WERI-Rb-1 (cell line): ENCODE data around the gene APOBEC3F.
"Not testable (repeated sequence)": the region's sequence is repeated elsewhere in the genome, so short reads cannot be mapped to it uniquely, and the experiment has no call there.

Source experiments
- DNase-seq: peaks from one replicate; pipeline ENCODE4 v3.0.0-alpha.2; 2020
- H3K27ac ChIP-seq: fragments of 250-450 bp; sonication (Bioruptor Pico); 2 replicates; pipeline ENCODE4 v1.5.1; 2020; ENCODE audit warnings: mild to moderate bottlenecking, moderate library complexity
- H3K27me3 ChIP-seq: fragments of 250-450 bp; sonication (Bioruptor Pico); 2 replicates; pipeline ENCODE4 v1.5.1; 2021; ENCODE audit warnings: mild to moderate bottlenecking, low read depth, moderate library complexity; ENCODE audit not compliant: insufficient read depth, severe bottlenecking
- H3K36me3 ChIP-seq: fragments of 250-450 bp; sonication (Bioruptor Pico); 2 replicates; pipeline ENCODE4 v1.5.1; 2020; ENCODE audit warnings: mild to moderate bottlenecking, moderate library complexity
- H3K4me3 ChIP-seq: 2 replicates; pipeline ENCODE4 v1.5.1; 2011; ENCODE audit warnings: low read depth, mild to moderate bottlenecking, control low read depth, low read length
- H3K9me3 ChIP-seq: fragments of 250-450 bp; sonication (Bioruptor Pico); 2 replicates; pipeline ENCODE4 v1.5.1; 2021; ENCODE audit warnings: mild to moderate bottlenecking, moderate library complexity; ENCODE audit not compliant: severe bottlenecking
- TF ChIP-seq, protein P1 (sequence below): IDR thresholded peaks from 2 replicates; pipeline ENCODE4 v1.5.1; 2011; ENCODE audit warnings: low read depth, mild to moderate bottlenecking, control low read depth, inconsistent platforms, low read length

The APOBEC3F gene

DNA sequence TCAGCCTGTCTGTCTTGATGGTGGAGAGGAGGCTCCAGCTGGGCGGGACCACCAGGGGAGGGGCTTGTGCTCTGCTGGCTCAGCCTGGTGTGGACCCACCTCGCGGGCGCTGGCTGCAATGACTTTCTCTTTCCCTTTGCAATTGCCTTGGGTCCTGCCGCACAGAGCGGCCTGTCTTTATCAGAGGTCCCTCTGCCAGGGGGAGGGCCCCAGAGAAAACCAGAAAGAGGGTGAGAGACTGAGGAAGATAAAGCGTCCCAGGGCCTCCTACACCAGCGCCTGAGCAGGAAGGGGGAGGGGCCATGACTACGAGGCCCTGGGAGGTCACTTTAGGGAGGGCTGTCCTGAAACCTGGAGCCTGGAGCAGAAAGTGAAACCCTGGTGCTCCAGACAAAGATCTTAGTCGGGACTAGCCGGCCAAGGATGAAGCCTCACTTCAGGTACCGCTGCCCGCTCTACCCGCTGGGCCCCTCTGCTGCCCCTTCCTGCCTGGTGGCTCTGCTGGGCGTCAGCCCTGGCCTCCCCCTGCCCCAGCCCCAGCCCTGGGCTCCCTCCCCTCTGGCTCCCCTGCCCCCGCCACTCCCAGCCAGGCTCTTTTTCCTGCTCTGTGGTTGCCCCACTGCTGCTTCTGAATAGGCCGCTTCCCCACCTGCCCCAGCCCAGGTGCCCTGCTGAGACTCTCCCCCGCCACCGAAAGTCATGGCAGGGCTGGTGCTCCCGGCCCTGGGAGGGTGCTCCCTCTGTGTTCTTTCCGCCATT, at the start of gene APOBEC3F:
Gene APOBEC3F, plus strand, starts transcription at position 327 of the 759 bp plus-strand sequence. Its CDS starts 97 bp downstream, at position 424.
- Histone ChIP-seq H3K27ac (peak within 1 kb of the TSS; percentile 52), H3K4me3 (peak within 1 kb of the TSS; percentile 29)
- H3K9me3 ChIP-seq, H3K27me3 ChIP-seq, H3K36me3 ChIP-seq: not testable (repeated sequence)
- peak; percentile 64 for DNase-seq

DNA sequence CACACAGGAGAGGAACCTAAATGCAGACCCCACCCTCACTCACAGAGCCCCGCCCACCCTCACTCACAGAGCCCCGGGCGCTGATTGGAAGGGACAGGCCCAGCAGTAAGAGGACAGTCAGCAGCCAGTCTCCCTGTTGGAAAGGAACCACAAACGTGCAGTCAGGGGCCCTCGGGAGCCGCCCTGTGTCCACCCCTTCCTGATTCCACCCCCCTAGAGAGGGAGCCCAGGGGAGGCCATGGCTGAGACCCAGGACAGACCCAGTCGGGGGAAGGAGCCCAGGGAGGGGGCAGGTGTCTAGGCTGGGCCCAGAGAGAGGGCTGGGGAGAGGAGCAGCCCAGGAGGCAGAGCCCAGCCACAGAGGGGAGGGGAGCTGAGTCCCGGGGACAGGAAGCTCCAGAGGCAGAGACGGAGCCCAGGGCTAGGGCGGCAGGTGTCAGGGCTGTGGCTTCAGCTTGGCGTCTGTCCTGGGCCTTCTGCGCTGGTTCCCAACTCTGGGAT, 47.7 kb upstream of the APOBEC3F start:
- DNase-seq = peak; percentile 81
- not testable (repeated sequence) for H3K27me3 ChIP-seq, H3K9me3 ChIP-seq, H3K27ac ChIP-seq, H3K36me3 ChIP-seq, H3K4me3 ChIP-seq

DNA sequence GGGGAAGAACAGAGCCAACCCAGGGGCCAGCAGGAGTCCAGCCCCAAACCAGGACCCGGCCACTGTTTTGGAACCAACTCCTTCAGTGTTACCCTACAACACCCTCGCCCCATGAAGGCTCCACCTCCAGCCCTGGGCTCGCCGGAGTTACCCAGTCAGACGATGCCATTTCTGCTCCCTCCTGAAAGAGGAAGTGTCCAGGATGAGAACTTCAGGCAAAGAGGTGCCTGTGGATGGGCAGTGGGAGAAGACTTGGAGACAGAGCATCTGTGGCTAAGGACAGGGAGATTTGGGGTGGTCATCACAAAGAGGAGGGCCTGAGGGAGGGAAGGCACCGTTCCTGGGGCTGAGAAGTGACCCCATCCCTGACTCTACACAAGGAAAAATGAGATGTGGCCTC, 44.6 kb upstream of the APOBEC3F start:
- Histone ChIP-seq H3K27ac (no peak overlapping the region), H3K36me3 (no peaks in the 10 kb centered on the region), H3K4me3 (no peak overlapping the region), H3K27me3 (no peaks in the 10 kb centered on the region), H3K9me3 (peaks cover 3% of the 10 kb centered on the region)
- TF ChIP-seq, protein P1, sequence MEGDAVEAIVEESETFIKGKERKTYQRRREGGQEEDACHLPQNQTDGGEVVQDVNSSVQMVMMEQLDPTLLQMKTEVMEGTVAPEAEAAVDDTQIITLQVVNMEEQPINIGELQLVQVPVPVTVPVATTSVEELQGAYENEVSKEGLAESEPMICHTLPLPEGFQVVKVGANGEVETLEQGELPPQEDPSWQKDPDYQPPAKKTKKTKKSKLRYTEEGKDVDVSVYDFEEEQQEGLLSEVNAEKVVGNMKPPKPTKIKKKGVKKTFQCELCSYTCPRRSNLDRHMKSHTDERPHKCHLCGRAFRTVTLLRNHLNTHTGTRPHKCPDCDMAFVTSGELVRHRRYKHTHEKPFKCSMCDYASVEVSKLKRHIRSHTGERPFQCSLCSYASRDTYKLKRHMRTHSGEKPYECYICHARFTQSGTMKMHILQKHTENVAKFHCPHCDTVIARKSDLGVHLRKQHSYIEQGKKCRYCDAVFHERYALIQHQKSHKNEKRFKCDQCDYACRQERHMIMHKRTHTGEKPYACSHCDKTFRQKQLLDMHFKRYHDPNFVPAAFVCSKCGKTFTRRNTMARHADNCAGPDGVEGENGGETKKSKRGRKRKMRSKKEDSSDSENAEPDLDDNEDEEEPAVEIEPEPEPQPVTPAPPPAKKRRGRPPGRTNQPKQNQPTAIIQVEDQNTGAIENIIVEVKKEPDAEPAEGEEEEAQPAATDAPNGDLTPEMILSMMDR = no peak
- no peak for DNase-seq

DNA sequence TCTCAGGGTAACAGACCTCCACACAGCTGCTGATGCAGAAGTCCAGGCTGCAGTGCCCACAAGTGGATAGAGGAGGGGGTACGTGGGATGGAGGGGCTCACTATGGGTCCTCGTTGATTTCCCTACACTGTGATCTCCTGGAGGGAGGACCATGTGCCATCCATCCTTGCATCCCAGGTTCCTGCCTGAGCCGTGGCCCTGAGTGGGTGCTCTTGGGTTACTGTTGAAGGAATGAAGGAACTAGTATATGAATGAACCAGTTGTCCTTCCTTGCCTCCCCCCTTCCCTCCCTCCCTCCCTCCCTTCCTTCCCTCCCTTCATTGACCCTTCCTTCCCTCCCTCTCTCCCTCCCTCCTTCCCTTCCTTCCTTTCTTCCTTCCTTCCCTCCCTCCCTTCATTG, 43.1 kb upstream of the APOBEC3F start:
- TF ChIP-seq, protein P1 = no peak

DNA sequence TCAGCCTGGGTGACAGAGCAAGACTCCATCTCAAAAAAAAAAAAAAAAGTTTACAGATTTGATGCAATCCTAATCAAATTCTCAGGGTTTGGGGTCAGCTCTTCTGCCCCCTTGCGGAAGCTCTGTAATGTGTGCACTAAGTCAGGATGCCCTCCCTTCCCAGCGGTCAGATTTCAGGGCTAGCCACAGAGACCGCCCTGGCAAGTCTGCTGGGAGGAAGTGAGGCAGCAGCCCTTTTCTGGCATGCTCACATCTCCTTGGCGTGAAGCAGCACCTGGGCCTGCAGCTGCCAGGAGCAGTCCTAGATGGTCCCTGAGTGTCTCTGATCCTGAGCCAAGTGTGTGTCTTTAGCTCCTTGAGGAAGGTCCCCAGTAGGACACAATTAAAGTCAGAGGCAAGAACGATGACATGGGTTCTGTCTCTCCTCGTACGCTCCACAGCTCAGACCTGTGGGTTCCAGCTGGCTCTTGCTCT, 37.5 kb upstream of the APOBEC3F start:
- DNase-seq = peak; percentile 63
- no peak overlapping the region for H3K27ac ChIP-seq
- H3K4me3 ChIP-seq = no peak overlapping the region
- H3K36me3 ChIP-seq = no peaks in the 10 kb centered on the region
- TF ChIP-seq, protein P1 = peak; percentile 49
- H3K9me3 ChIP-seq = no peaks in the 10 kb centered on the region
- no peaks in the 10 kb centered on the region for H3K27me3 ChIP-seq

More for the DNA sequence above, 43.1 kb upstream of the APOBEC3F start:
- DNase-seq = no peak
- no peak overlapping the region for H3K27ac ChIP-seq
- no peaks in the 10 kb centered on the region for H3K27me3 ChIP-seq
- no peak overlapping the region for H3K4me3 ChIP-seq
- peaks cover 3% of the 10 kb centered on the region for H3K9me3 ChIP-seq
- H3K36me3 ChIP-seq = no peaks in the 10 kb centered on the region

DNA sequence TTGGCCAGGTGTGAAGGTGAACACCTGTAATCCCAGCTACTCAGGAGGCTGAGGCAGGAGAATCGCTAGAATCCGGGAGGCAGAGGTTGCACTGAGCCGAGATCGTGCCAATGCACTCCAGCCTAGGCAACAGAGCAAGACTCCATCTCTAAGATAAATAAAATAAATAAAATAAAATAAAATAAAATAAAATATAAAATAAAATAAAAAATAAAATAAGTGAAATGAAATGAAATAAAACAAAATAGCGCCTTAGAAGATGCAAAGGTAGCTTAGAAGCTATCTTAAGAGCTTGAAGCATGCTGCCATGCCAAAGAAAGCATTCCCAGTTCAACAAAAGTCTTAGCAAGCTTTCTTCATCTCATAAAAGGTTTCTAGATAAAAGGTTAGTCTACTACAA, 33.5 kb upstream of the APOBEC3F start:
- H3K27me3 ChIP-seq = no peaks in the 10 kb centered on the region
- DNase-seq = no peak
- H3K36me3 ChIP-seq = no peaks in the 10 kb centered on the region
- no peak overlapping the region for H3K27ac ChIP-seq
- TF ChIP-seq, protein P1 = no peak
- H3K9me3 ChIP-seq = no peaks in the 10 kb centered on the region
- H3K4me3 ChIP-seq = no peak overlapping the region

DNA sequence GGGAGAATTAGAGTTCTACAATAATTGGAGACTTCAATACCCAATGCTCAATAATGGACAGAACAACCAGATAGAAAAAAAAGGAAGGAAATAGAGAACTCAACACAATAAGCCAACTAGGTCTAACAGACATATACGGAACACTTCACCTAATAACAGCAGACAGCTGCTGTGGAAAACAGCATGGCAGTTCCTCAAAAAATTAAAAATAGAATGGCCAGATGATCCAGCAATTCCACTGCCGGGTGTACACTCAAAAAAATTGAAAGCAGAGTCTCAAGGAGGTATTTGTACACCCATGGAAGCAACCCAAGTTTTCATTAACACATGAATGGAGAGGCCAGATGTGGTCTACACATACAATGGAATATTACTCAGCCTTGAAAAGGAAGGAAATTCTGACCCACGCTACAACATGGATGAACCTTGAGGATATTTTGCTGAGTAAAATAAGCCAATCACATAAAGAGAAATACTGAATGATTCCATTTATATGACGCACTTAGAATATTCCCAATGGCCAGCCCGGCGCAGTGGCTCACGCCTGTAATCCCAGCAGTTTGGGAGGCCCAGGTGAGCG, 32.3 kb upstream of the APOBEC3F start:
- not testable (repeated sequence) for H3K27ac ChIP-seq, H3K9me3 ChIP-seq, H3K4me3 ChIP-seq, H3K27me3 ChIP-seq, DNase-seq, H3K36me3 ChIP-seq
